Fibroblast of lung (primary cell): Measurements from ENCODE around the gene NOS1AP.

Experiments
- EZH2 ChIP-seq: IDR thresholded peaks from 2 replicates; pipeline ENCODE4 v1.5.1; 2012; ENCODE audit warnings: low read length, control low read depth, mild to moderate bottlenecking; ENCODE audit errors: missing control alignments
- TF ChIP-seq, protein P1 (sequence below), 2 donors: IDR thresholded peaks in 1 of 2; conservative IDR thresholded peaks in 1 of 2; 1 replicate in 1 of 2; 2 replicates in 1 of 2; pipeline ENCODE4 v1.5.1; 2011 to 2012; ENCODE audit warnings: low read length in 2 of 2, control low read depth in 1 of 2, inconsistent platforms in 1 of 2, low read depth in 1 of 2, mild to moderate bottlenecking in 1 of 2

- TF ChIP-seq, protein P1, sequence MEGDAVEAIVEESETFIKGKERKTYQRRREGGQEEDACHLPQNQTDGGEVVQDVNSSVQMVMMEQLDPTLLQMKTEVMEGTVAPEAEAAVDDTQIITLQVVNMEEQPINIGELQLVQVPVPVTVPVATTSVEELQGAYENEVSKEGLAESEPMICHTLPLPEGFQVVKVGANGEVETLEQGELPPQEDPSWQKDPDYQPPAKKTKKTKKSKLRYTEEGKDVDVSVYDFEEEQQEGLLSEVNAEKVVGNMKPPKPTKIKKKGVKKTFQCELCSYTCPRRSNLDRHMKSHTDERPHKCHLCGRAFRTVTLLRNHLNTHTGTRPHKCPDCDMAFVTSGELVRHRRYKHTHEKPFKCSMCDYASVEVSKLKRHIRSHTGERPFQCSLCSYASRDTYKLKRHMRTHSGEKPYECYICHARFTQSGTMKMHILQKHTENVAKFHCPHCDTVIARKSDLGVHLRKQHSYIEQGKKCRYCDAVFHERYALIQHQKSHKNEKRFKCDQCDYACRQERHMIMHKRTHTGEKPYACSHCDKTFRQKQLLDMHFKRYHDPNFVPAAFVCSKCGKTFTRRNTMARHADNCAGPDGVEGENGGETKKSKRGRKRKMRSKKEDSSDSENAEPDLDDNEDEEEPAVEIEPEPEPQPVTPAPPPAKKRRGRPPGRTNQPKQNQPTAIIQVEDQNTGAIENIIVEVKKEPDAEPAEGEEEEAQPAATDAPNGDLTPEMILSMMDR (conservative IDR thresholded peaks at IDR 0.05 in 1 of 2, IDR thresholded peaks at IDR 0.05 in 1 of 2; ENCODE audit: low read depth in 1 of 2, low read length in 2 of 2), result no peak
- no peak for TF ChIP-seq EZH2
Measured at GRCh38 chr1:162195567-162195966, 126.1 kb downstream of the NOS1AP start.
